SK-N-SH treated with all-trans-retinoic acid at 6 μM for 48 hours (cell line): ENCODE results near the gene EIF4ENIF1.

Experiments used
- ATAC-seq: fragments of 200-7000 bp; cut with Tn5 transposase; 3 replicates; pipeline ENCODE4 v1.9.1; 2020; ENCODE audit warnings: mild to moderate bottlenecking, moderate library complexity
- ESRRG ChIP-seq: fragments of 250-450 bp; sonication (Bioruptor Pico); IDR thresholded peaks from 2 replicates; pipeline ENCODE4 v1.6.1; 2021; ENCODE audit warnings: mild to moderate bottlenecking
- GLIS3 ChIP-seq: fragments of 250-450 bp; sonication (Bioruptor Pico); IDR thresholded peaks from 2 replicates; pipeline ENCODE4 v1.5.0; 2020; ENCODE audit warnings: mild to moderate bottlenecking, moderate library complexity
- ISL1 ChIP-seq: fragments of 250-450 bp; sonication (Bioruptor Pico); IDR thresholded peaks from 2 replicates; pipeline ENCODE4 v2.1.2; 2022; ENCODE audit warnings: mild to moderate bottlenecking, moderate library complexity
- PATZ1 ChIP-seq: fragments of 250-450 bp; sonication (Bioruptor Pico); IDR thresholded peaks from 2 replicates; pipeline ENCODE4 v1.8.0; 2020; ENCODE audit warnings: mild to moderate bottlenecking, moderate library complexity, borderline replicate concordance
- TOX ChIP-seq: fragments of 250-450 bp; sonication (Bioruptor Pico); IDR thresholded peaks from 2 replicates; pipeline ENCODE4 v1.8.0; 2021; ENCODE audit warnings: mild to moderate bottlenecking, moderate library complexity, borderline replicate concordance
- ZC3H10 ChIP-seq: fragments of 250-450 bp; sonication (Bioruptor Pico); IDR thresholded peaks from 2 replicates; pipeline ENCODE4 v1.5.1; 2021; ENCODE audit warnings: mild to moderate bottlenecking, moderate library complexity
- ZFP3 ChIP-seq: fragments of 250-450 bp; sonication (Bioruptor Pico); IDR thresholded peaks from 2 replicates; pipeline ENCODE4 v1.5.0; 2020; ENCODE audit warnings: mild to moderate bottlenecking, moderate library complexity
- ZNF70 ChIP-seq: fragments of 450-650 bp; formaldehyde crosslinking; IDR thresholded peaks from 2 replicates; pipeline ENCODE4 v1.5.0; 2020; ENCODE audit warnings: mild to moderate bottlenecking, moderate library complexity

EIF4ENIF1 gene

DNA sequence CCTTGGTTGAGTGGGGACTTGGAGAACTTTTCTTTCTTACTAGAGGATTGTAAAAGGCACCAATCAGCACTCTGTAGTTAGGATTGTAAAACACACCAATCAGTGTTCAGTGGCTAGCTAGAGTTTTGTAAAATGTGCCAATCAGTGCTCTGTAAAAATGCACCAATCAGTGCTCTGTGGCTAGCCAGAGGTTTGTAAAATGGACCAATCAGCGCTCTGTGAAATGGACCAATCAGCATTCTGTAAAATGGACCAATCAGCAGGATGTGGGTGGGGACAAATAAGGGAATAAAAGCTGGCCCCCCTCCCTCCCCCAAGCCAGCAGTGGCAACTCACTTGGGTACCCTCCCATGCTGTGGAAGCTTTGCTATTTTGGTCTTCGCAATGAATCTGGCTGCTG is 95.7 kb downstream of the EIF4ENIF1 start:
- ATAC-seq, result no peak
- TF ChIP-seq ISL1, result no peak
- no peak for TF ChIP-seq ESRRG (CRISPR knock-in tag)
- TF ChIP-seq ZFP3 (CRISPR knock-in tag), result no peak
- TF ChIP-seq PATZ1 (CRISPR knock-in tag), result no peak
- TF ChIP-seq GLIS3, result no peak
- TF ChIP-seq ZNF70 (CRISPR knock-in tag), result no peak
- no peak for TF ChIP-seq TOX (CRISPR knock-in tag)
- no peak for TF ChIP-seq ZC3H10 (CRISPR knock-in tag)
